Tibial nerve (tissue), 4 donors: ENCODE data around the gene OTUD6A.

Experiments
- CTCF ChIP-seq, 5 experiments: fragments of 200-600 bp in 3 of 5; fragments of 450-650 bp in 2 of 5; sonication (generic) in 3 of 5; IDR thresholded peaks; one replicate each; pipeline ENCODE4 v1.5.1; 2016 to 2019; ENCODE audit warnings: antibody characterized with exemption in 5 of 5, mild to moderate bottlenecking in 3 of 5, moderate library complexity in 2 of 5
- EP300 ChIP-seq, 2 donors: sonication (generic); formaldehyde crosslinking; IDR thresholded peaks; one replicate each; pipeline ENCODE4 v1.6.1; 2017; ENCODE audit warnings: antibody characterized with exemption in 2 of 2, mild to moderate bottlenecking in 1 of 2
- POLR2A ChIP-seq, 2 donors: fragments of 450-650 bp; IDR thresholded peaks; one replicate each; pipeline ENCODE4 v1.6.1; 2017; ENCODE audit warnings: antibody characterized with exemption in 2 of 2, mild to moderate bottlenecking in 2 of 2, moderate library complexity in 2 of 2

- TF ChIP-seq CTCF (IDR thresholded peaks at IDR 0.05) (no peak), EP300 (IDR thresholded peaks at IDR 0.05) (no peak), POLR2A (IDR thresholded peaks at IDR 0.05) (no peak)
These were observed 20.5 kb downstream of the OTUD6A start for GRCh38 chrX:70082723-70083122.
